ENCODE data around the gene HID1.

- TF ChIP-seq TCF12 (IDR thresholded peaks at IDR 0.05; ENCODE audit: low read depth), result no peak
- TF ChIP-seq RAD21 (IDR thresholded peaks at IDR 0.05; ENCODE audit: low read depth), result peak; percentile 91
- no peak for TF ChIP-seq YY1 (IDR thresholded peaks at IDR 0.05; ENCODE audit: low read depth)
Measured at GRCh38 chr17:74923538-74924249, 48.9 kb downstream of the HID1 start.

All from Ishikawa (cell line).